ENCODE data around the gene B3GNT8.

GRCh38 chr19:41426952-41427646 lies at the start of gene B3GNT8:
- TF ChIP-seq CTCF (IDR thresholded peaks at IDR 0.05; ENCODE audit: low read depth, low read length) (no peak), EZH2phosphoT487 (IDR thresholded peaks at IDR 0.05; ENCODE audit: low read depth) (no peak)

Data from OCI-LY3 (cell line).